ENCODE measurements around the gene PXYLP1. TPM values are rescaled to one million over a fixed set of nuclear protein-coding genes. Genes with fewer than 3 reads are reported as not detected.

Gene PXYLP1
- total and polyA plus RNA-seq, 2 of the 8 experiments (the other 6 are each of a cell fraction or from before 2014, with no cell fraction given) = 19.4 to 20.6 TPM

GRCh38 chr3:141259821-141260629 is 28.4 kb downstream of the PXYLP1 start:
- no peak overlapping the region for H2BK120ac ChIP-seq (replicated peaks; ENCODE audit: low read depth, low read length)
- H3K36me3 ChIP-seq (ENCODE audit: control insufficient read depth in 2 of 4, insufficient read depth in 4 of 4, low read length in 3 of 4) = peaks cover 0 to 6% (median 4%) of the 10 kb centered on the region in 4 experiments; a peak in 3 of 8 replicates
- no peaks in the 10 kb centered on the region for H3K27me3 ChIP-seq (replicated peaks in 1 of 4; ENCODE audit: control insufficient read depth in 3 of 4, extremely low read depth in 1 of 4, insufficient read depth in 3 of 4, low read length in 3 of 4)
- no peak for DNase-seq (ENCODE audit: low read depth in 1 of 2, low spot score in 2 of 2)
- H3K4me3 ChIP-seq (ENCODE audit: extremely low read depth in 1 of 4, insufficient read depth in 2 of 4, low read depth in 3 of 4, low read length in 4 of 4) = no peak overlapping the region
- H2BK20ac ChIP-seq (ENCODE audit: low read length) = no peak overlapping the region
- H3K4ac ChIP-seq (replicated peaks; ENCODE audit: insufficient read length, low read depth, low read length) = no peak overlapping the region
- H2BK15ac ChIP-seq (ENCODE audit: low read length) = no peak overlapping the region
- ChIA-PET CTCF (ENCODE audit: partially characterized antibody) (no interaction called here), POLR2A (ENCODE audit: partially characterized antibody) (no interaction called here)
- no peak overlapping the region for H2BK5ac ChIP-seq (ENCODE audit: low read depth, low read length)
- no peak overlapping the region for H3K56ac ChIP-seq (replicated peaks; ENCODE audit: insufficient read length, low read depth, low read length)
- H3K18ac ChIP-seq (ENCODE audit: extremely low read depth, low read length) = no peak overlapping the region
- WGBS, 2 experiments (ENCODE audit: extremely low coverage in 1 of 2, insufficient coverage in 1 of 2, insufficient read length in 1 of 2, insufficient replicate concordance in 2 of 2, low coverage in 1 of 2, low lambda C conversion rate in 2 of 2, missing lambda C conversion rate in 1 of 2) = 94% methylated on average over 15 of the region's 15 CpGs; no CpG with 5 or more reads in 1 of the 2 experiments
- no peak overlapping the region for H4K8ac ChIP-seq (ENCODE audit: extremely low read depth, insufficient read depth, low read length)
- no peak overlapping the region for H3K14ac ChIP-seq (ENCODE audit: insufficient read length)
- no peak for FAIRE-seq
- H2AFZ ChIP-seq (ENCODE audit: low read length) = no peak overlapping the region
- H4K20me1 ChIP-seq (replicated peaks in 1 of 2; ENCODE audit: control insufficient read depth in 1 of 2, insufficient read depth in 2 of 2, low read length in 2 of 2) = peaks cover 0 to 4% of the 10 kb centered on the region in 2 experiments
- no peak overlapping the region for H4K5ac ChIP-seq (ENCODE audit: insufficient read length, low read depth, low read length)
- H3K23ac ChIP-seq (ENCODE audit: insufficient read length) = no peak overlapping the region
- H3K9ac ChIP-seq (replicated peaks in 1 of 4; ENCODE audit: extremely low read depth in 1 of 4, low read depth in 3 of 4, low read length in 3 of 4) = no peak overlapping the region
- no peak overlapping the region for H4K91ac ChIP-seq (replicated peaks; ENCODE audit: insufficient read length, low read length)
- no peak overlapping the region for H2AK5ac ChIP-seq (ENCODE audit: low read depth, low read length)
- peaks cover 0 to 5% (median 0%) of the 10 kb centered on the region in 4 experiments; a peak in 3 of 7 replicates for H3K4me1 ChIP-seq (replicated peaks in 1 of 4; ENCODE audit: control insufficient read depth in 3 of 4, insufficient read depth in 4 of 4, low read length in 3 of 4)
- no peak overlapping the region for H3K4me2 ChIP-seq (ENCODE audit: insufficient read depth in 1 of 2, low read depth in 2 of 2, low read length in 2 of 2)
- no peaks in the 10 kb centered on the region for H3K9me3 ChIP-seq (ENCODE audit: insufficient read depth in 2 of 2, low read depth in 1 of 2, low read length in 1 of 2)
- H2BK12ac ChIP-seq (ENCODE audit: low read depth, low read length) = no peak overlapping the region
- no peaks in the 10 kb centered on the region for H3K23me2 ChIP-seq (ENCODE audit: low read depth, low read length)
- H3K27ac ChIP-seq (ENCODE audit: low read depth, low read length) = no peak overlapping the region
- H3K79me1 ChIP-seq (ENCODE audit: low read depth, low read length) = no peaks in the 10 kb centered on the region; the same call in 1 of the 2 replicates
- 0 out of 4 replicates have a peak, but pooled peaks cover 0 to 2% of the 10 kb centered on the region in 2 experiments for H3K79me2 ChIP-seq (ENCODE audit: control insufficient read depth in 1 of 2, insufficient read depth in 2 of 2, low read length in 2 of 2)
- TF ChIP-seq KDM1A (IDR thresholded peaks at IDR 0.05; ENCODE audit: borderline replicate concordance, low read length) = no peak
